Bronchial epithelial cell (primary cell): ENCODE data around the gene OR6Q1. TPM values are rescaled to one million over a fixed set of nuclear protein-coding genes. Genes with fewer than 3 reads are reported as not detected.
"Not testable (repeated sequence)": the region's sequence is repeated elsewhere in the genome, so short reads cannot be mapped to it uniquely, and the experiment has no call there.

ENCODE experiments used
- DNase-seq: peaks from one replicate; pipeline ENCODE4 v3.0.0-alpha.2; 2010; ENCODE audit warnings: low read depth
- FAIRE-seq: peaks from 2 replicates; lab custom pipeline; 2011; peaks lifted over from hg19 to GRCh38; lab: Jason Lieb, UNC
- H3K27me3 ChIP-seq: 2 replicates; pipeline ENCODE4 v1.5.1; 2011; ENCODE audit warnings: low read length; ENCODE audit not compliant: control insufficient read depth, insufficient read depth
- H3K36me3 ChIP-seq: 2 replicates; pipeline ENCODE4 v1.5.1; 2011; ENCODE audit warnings: low read length; ENCODE audit not compliant: control insufficient read depth, insufficient read depth
- H3K4me3 ChIP-seq: 2 replicates; pipeline ENCODE4 v1.5.1; 2011; ENCODE audit warnings: mild to moderate bottlenecking, low read depth, low read length, control low read depth
- CTCF ChIP-seq: IDR thresholded peaks from 2 replicates; pipeline ENCODE4 v1.5.1; 2011; ENCODE audit warnings: mild to moderate bottlenecking, moderate library complexity, low read length, control low read depth, inconsistent platforms; ENCODE audit not compliant: insufficient read depth, severe bottlenecking
- total RNA-seq: library from RNA; depleted of rRNA; stranded (reverse); fragments of >200 nt; gene quantifications from 2 replicates; pipeline ENCODE4 v1.2.1, GENCODE V29; 2014

The OR6Q1 gene
- not detected in 2 replicates for total RNA-seq

DNA sequence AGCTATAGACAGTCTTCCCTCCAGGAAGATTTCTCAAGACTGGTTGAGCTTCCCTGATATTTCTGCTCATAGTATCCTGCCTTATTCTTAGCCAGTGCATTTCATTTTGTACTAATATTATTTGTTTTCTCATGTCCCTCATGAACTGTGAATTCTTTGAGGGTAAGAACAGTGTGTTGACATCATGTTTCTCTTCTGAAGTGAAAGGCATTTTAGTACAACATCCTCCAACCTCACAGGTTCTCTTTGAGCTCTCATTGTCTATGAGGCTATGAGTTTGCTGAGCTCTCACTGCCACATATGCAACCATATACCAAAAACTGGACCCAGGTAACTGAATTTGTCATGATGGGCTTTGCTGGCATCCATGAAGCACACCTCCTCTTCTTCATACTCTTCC lies at the start of gene OR6Q1:
TSS of gene OR6Q1 (plus strand) at position 301 of the 400 bp plus-strand sequence. CDS start at position 301, 0 bp downstream.
- FAIRE-seq (no peak), DNase-seq (no peak)
- Histone ChIP-seq H3K4me3 (no peak within 1 kb of the TSS), H3K27me3 (no peaks in the 10 kb centered on the region), H3K36me3 (no peaks in the 10 kb centered on the region)
- TF ChIP-seq CTCF = no peak

GRCh38 chr11:57981536-57981935 lies 49.2 kb upstream of the OR6Q1 start:
- Histone ChIP-seq H3K36me3 (no peaks in the 10 kb centered on the region), H3K4me3 (no peak overlapping the region), H3K27me3 (no peaks in the 10 kb centered on the region)
- TF ChIP-seq CTCF = no peak
- FAIRE-seq (no peak), DNase-seq (no peak)

- TF ChIP-seq CTCF = no peak
- H3K36me3 ChIP-seq = no peaks in the 10 kb centered on the region
- H3K4me3 ChIP-seq = no peak overlapping the region
- no peaks in the 10 kb centered on the region for H3K27me3 ChIP-seq
- FAIRE-seq (no peak), DNase-seq (no peak)
Observed at GRCh38 chr11:57982776-57983175, 48.0 kb upstream of the OR6Q1 start.

GRCh38 chr11:57983191-57983590 lies 47.6 kb upstream of the OR6Q1 start:
- TF ChIP-seq CTCF = no peak
- FAIRE-seq (no peak), DNase-seq (no peak)
- no peaks in the 10 kb centered on the region for H3K36me3 ChIP-seq
- H3K4me3 ChIP-seq = no peak overlapping the region
- H3K27me3 ChIP-seq = no peaks in the 10 kb centered on the region

DNA sequence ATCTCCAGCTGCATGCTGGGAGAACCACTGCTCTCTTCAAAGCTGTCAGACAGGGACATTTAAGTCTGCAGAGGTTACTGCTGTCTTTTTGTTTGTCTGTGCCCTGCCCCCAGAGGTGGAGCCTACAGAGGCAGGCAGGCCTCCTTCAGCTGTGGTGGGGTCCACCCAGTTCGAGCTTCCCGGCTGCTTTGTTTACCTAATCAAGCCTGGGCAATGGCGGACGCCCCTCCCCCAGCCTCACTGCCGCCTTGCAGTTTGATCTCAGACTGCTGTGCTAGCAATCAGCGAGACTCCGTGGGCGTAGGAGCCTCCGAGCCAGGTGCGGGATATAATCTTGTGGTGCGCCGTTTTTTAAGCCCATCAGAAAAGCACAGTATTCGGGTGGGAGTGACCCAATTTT lies 31.2 kb upstream of the OR6Q1 start:
- H3K36me3 ChIP-seq, DNase-seq, H3K27me3 ChIP-seq, H3K4me3 ChIP-seq, FAIRE-seq: not testable (repeated sequence)

GRCh38 chr11:58000021-58000420 lies 30.7 kb upstream of the OR6Q1 start:
- H3K27me3 ChIP-seq, H3K36me3 ChIP-seq, FAIRE-seq, DNase-seq, H3K4me3 ChIP-seq: not testable (repeated sequence)

DNA sequence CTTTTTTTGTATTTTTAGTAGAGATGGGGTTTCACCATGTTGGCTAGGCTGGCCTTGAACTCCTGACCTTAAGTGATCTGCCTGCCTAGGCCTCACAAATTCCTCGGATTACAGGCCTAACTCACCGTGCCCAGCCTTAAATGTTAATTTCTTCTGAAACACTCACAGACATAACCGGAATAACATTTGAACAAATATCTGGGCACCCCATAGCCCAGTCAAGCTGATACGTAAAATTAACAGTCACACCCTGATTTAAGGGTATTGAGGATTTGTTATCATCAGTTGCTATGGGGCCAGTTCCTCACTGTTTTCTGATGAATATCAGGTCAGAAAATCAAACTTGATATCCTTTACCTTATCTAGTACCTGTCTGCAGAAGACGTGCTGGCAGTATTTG lies 30.1 kb upstream of the OR6Q1 start:
- H3K4me3 ChIP-seq = no peak overlapping the region
- no peaks in the 10 kb centered on the region for H3K36me3 ChIP-seq
- DNase-seq = no peak
- no peaks in the 10 kb centered on the region for H3K27me3 ChIP-seq
- no peak for FAIRE-seq
- TF ChIP-seq CTCF = no peak
